ENCODE data around the gene THRB. TPM values are rescaled to one million over a fixed set of nuclear protein-coding genes. Genes with fewer than 3 reads are reported as not detected.
"Not testable (repeated sequence)": the region's sequence is repeated elsewhere in the genome, so short reads cannot be mapped to it uniquely, and the experiment has no call there.

The THRB gene
- total RNA-seq, 1 donor from 2014 or later: 3.1 TPM

DNA sequence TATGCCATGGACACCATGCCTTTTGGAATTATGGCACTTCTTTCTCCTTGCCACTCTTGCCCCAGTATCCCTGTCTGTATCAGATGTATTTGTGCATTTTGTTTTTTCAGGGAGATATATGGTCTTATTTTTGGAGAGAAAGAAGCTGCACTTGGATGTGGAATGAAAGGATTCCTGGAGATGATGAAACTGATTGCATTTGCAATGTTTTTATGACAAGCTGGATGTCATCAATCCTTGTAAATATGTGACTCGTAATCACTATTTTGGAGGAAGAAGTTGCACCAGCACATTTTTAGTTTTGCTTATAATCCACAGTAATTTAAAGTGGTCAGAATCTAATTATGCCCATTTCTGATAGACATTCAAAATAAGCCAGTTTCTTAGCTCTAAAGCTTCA is 384.6 kb downstream of the THRB start:
- no peak overlapping the region for H3K4me3 ChIP-seq (ENCODE audit: low read depth, low read length)
- TF ChIP-seq, protein P1, sequence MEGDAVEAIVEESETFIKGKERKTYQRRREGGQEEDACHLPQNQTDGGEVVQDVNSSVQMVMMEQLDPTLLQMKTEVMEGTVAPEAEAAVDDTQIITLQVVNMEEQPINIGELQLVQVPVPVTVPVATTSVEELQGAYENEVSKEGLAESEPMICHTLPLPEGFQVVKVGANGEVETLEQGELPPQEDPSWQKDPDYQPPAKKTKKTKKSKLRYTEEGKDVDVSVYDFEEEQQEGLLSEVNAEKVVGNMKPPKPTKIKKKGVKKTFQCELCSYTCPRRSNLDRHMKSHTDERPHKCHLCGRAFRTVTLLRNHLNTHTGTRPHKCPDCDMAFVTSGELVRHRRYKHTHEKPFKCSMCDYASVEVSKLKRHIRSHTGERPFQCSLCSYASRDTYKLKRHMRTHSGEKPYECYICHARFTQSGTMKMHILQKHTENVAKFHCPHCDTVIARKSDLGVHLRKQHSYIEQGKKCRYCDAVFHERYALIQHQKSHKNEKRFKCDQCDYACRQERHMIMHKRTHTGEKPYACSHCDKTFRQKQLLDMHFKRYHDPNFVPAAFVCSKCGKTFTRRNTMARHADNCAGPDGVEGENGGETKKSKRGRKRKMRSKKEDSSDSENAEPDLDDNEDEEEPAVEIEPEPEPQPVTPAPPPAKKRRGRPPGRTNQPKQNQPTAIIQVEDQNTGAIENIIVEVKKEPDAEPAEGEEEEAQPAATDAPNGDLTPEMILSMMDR (IDR thresholded peaks at IDR 0.05; ENCODE audit: insufficient read depth, low read length, poor library complexity, severe bottlenecking): no peak

DNA sequence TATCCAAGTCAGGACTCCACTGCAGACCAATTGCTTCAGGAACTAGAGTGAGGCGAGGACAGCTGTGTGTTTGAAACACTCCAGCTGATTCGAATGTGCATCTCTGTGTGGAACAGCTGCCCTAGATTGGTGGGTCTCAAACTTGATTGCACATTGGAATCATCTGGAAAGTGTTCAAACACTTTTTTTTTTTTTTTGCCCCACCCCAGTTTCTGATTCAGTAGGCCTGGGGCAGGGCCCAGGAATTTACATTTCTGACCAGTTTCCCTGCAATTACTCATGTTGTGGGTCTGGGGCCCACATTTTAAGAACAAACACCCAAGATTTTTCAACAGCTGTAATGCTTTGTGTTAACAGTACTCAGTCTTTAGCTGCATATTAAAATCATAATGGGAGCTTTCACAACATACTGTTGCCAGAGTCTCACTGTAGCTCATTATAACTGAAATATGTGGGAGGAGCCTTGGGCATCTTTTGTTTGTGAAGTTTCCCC is 392.9 kb downstream of the THRB start:
- Histone ChIP-seq H3K4me3 (ENCODE audit: low read depth, low read length) (no peak overlapping the region), H3K27me3 (ENCODE audit: control insufficient read depth, insufficient read depth, low read length) (no peaks in the 10 kb centered on the region), H3K36me3 (ENCODE audit: control insufficient read depth, insufficient read depth, low read length) (no peaks in the 10 kb centered on the region)
- TF ChIP-seq, protein P1 (IDR thresholded peaks at IDR 0.05; ENCODE audit: insufficient read depth, low read length, poor library complexity, severe bottlenecking): no peak
- no peak for DNase-seq (ENCODE audit: low read depth)

More for the DNA sequence above, 384.6 kb downstream of the THRB start:
- H3K27me3 ChIP-seq (ENCODE audit: control insufficient read depth, insufficient read depth, low read length): no peaks in the 10 kb centered on the region
- no peaks in the 10 kb centered on the region for H3K36me3 ChIP-seq (ENCODE audit: control insufficient read depth, insufficient read depth, low read length)
- no peak for DNase-seq (ENCODE audit: low read depth)

DNA sequence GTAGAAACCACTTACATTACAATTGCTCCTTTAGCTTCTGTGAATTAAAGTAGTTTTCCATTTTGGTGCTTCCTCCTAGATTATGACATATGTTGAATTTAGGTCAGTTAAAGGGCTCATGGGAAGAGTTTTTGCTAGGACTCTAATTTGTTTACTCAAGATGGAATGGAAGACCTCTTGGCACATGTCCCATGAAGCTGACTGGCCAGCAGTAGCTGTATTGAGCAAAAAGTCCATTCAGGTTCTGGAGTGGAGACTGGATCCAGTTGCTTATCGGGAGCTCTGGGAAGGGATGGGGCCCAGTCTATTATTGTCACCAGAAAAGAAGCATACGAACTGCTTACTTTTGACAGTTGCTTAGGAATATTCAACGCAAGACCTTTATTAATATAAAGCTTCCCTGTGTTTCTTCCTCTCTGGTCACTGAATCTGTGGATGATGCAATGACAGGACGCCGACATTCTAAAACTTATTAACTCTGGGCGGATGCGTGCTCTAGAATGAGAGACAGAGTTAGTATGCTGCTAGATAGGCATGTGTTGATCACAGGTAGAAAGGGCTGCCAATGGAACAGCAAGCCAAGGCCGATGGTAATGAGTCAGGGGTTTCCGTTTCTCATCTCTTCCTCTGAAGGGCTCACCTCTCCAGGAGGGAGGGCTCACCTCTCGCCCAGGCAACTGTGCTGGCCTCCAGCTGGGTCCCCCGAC is 393.8 kb downstream of the THRB start:
- no peak for DNase-seq (ENCODE audit: low read depth)

DNA sequence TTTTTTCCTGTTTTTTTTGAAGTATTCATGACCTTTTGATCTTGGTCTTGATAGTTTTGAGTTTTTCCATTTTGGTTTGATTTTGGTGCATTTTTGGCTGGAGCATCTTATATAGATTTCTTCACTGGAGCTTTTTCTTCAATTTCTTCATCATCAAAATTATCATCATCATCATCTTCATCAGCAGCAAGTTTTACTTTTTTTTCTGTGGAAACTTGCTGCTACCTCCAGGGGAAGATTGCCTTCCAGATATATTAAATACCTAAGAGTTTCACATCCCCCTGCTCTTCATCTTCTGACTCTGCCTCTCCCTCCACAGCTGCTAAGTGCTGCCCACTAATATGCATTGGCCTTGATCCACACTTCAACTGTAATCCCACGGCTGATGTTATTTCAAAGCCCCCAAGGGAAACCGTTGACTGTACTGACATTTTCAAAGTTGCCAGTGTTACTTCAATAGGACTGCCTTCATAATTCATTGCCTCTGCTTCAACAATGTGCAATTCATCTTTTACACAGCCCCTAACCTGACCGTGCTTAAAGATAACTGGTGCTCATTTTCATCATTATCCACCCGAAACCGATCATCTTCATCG is 397.9 kb downstream of the THRB start:
- no peak for DNase-seq (ENCODE audit: low read depth)
- Histone ChIP-seq H3K36me3 (ENCODE audit: control insufficient read depth, insufficient read depth, low read length) (no peaks in the 10 kb centered on the region), H3K27me3 (ENCODE audit: control insufficient read depth, insufficient read depth, low read length) (no peaks in the 10 kb centered on the region), H3K4me3 (ENCODE audit: low read depth, low read length) (no peak overlapping the region)
- TF ChIP-seq, protein P1 (IDR thresholded peaks at IDR 0.05; ENCODE audit: insufficient read depth, low read length, poor library complexity, severe bottlenecking): no peak

More for the DNA sequence above, 393.8 kb downstream of the THRB start:
- Histone ChIP-seq H3K4me3 (ENCODE audit: low read depth, low read length) (no peak overlapping the region), H3K36me3 (ENCODE audit: control insufficient read depth, insufficient read depth, low read length) (no peaks in the 10 kb centered on the region), H3K27me3 (ENCODE audit: control insufficient read depth, insufficient read depth, low read length) (no peaks in the 10 kb centered on the region)
- TF ChIP-seq, protein P1 (IDR thresholded peaks at IDR 0.05; ENCODE audit: insufficient read depth, low read length, poor library complexity, severe bottlenecking): no peak

DNA sequence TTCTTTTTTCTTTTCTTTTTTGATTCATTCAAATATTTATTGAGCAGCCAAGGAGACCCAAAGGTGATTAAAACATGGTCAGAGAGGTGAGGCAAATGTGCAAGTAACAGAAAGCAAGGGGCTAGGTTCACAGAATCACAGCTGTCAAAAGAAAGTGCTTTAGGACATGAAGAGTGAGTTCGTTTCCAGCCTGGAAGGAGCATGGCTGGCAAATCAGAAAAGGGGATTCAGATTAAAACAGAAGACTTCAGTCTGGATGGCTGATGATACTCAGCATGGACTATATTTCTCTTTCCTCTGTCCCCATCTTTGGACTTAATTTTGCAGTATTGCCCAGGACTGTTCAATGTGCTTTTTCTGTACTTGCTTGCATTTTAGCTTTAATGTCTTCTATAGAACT is 398.4 kb downstream of the THRB start:
- H3K27me3 ChIP-seq (ENCODE audit: control insufficient read depth, insufficient read depth, low read length): no peaks in the 10 kb centered on the region
- no peak overlapping the region for H3K4me3 ChIP-seq (ENCODE audit: low read depth, low read length)
- TF ChIP-seq, protein P1 (IDR thresholded peaks at IDR 0.05; ENCODE audit: insufficient read depth, low read length, poor library complexity, severe bottlenecking): no peak
- DNase-seq (ENCODE audit: low read depth): no peak
- no peaks in the 10 kb centered on the region for H3K36me3 ChIP-seq (ENCODE audit: control insufficient read depth, insufficient read depth, low read length)

DNA sequence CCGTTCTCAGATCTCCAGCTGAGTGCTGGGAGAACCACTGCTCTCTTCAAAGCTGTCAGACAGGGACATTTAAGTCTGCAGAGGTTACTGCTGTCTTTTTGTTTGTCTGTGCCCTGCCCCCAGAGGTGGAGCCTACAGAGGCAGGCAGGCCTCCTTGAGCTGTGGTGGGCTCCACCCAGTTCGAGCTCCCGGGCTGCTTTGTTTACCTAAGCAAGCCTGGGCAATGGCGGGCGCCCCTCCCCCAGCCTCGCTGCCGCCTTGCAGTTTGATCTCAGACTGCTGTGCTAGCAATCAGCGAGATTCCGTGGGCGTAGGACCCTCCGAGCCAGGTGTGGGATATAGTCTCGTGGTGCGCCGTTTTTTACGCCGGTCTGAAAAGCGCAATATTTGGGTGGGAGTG is 399.8 kb downstream of the THRB start:
- not testable (repeated sequence) for H3K36me3 ChIP-seq (ENCODE audit: control insufficient read depth, insufficient read depth, low read length); H3K27me3 ChIP-seq (ENCODE audit: control insufficient read depth, insufficient read depth, low read length); DNase-seq (ENCODE audit: low read depth); H3K4me3 ChIP-seq (ENCODE audit: low read depth, low read length)
